ENCODE results near the gene NUDT15. TPM values are rescaled to one million over a fixed set of nuclear protein-coding genes. Genes with fewer than 3 reads are reported as not detected.
A peak's percentile ranks its signal among the peaks of the same experiment; 100 is the strongest.

NUDT15 gene
- total and polyA plus RNA-seq, 7 experiments from 2014 or later: 4.3 to 13.6 (median 8.7) TPM

DNA sequence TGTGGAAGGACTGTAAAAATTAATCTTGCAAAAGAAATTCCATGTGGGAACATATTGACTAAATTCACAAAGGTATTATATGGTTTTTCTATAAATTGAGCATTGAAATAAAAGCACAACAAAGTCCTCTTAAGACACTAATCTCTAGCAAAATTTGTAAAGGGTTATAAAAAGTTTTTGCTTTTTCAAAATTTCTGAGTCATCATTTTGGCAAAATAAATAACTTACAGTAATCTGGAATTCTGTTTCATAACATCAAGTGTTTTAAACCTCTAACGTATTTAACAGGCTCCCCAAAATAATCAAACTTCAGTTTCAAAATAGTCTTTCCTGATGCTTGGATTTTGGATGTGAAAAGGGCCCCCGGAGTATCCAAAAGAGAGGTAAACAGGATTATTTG lies 31.4 kb downstream of the NUDT15 start:
- Histone ChIP-seq H3K36me3 (ENCODE audit: control insufficient read depth in 2 of 3, insufficient read depth in 3 of 3, low read length in 3 of 3) (peaks cover 2 to 62% (median 26%) of the 10 kb centered on the region in 3 experiments), H3K27ac (ENCODE audit: low read depth, low read length) (no peak overlapping the region), H3K4me1 (ENCODE audit: control insufficient read depth in 2 of 2, insufficient read depth in 2 of 2, low read length in 2 of 2) (no peaks in the 10 kb centered on the region), H3K27me3 (ENCODE audit: control insufficient read depth in 2 of 2, insufficient read depth in 2 of 2, low read length in 2 of 2) (no peaks in the 10 kb centered on the region), H3K4me3 (ENCODE audit: low read length) (no peak overlapping the region), H3K9me3 (ENCODE audit: control insufficient read depth in 2 of 3, low read length in 3 of 3) (peaks cover 0 to 6% (median 0%) of the 10 kb centered on the region in 3 experiments)
- Mint-ChIP-seq H3K36me3 (peaks cover 15 to 87% (median 71%) of the 10 kb centered on the region in 5 donors), H3K9me3 (peaks cover 0 to 61% (median 24%) of the 10 kb centered on the region in 11 donors), H3K4me1 (peaks cover 0 to 14% (median 0%) of the 10 kb centered on the region in 7 donors), H3K27ac (no peak overlapping the region), H3K27me3 (no peaks in the 10 kb centered on the region), H3K4me3 (no peak overlapping the region)
- ChIA-PET POLR2A (interaction anchor here (1.2 kb wide), 1 partner anchor 31 kb away, joined by 4 read pairs; the partner anchor contains the start of gene NUDT15), CTCF (no interaction called here)
- ATAC-seq (no peak), DNase-seq (no peak)
- intact Hi-C loops (cut with micrococcal nuclease): no loop called here

DNA sequence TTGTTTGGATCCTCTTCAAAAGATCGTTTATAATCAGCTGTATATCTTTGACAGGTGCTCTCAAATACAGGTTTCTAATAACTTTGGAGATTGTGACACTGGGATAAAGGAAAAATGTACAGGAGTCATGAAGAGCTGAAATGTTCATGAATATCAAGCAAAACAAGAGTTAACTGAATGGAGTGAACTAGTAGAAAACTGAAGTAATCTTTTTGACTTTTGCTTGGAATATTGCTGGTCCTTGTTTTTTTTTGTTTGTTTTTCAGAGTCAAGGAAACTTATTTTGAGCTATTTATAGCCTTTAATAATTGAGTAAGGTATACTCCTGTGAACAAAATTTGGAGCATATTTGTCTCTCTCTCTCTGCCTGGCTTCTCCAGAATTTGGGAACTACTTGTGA lies 32.0 kb downstream of the NUDT15 start:
- Mint-ChIP-seq H3K4me3 (no peak overlapping the region), H3K27me3 (no peaks in the 10 kb centered on the region), H3K27ac (no peak overlapping the region), H3K4me1 (peaks cover 0 to 14% (median 0%) of the 10 kb centered on the region in 7 donors), H3K36me3 (peaks cover 15 to 92% (median 77%) of the 10 kb centered on the region in 5 donors), H3K9me3 (peaks cover 0 to 61% (median 24%) of the 10 kb centered on the region in 11 donors)
- peaks cover 6 to 68% (median 26%) of the 10 kb centered on the region in 3 experiments for H3K36me3 ChIP-seq (ENCODE audit: control insufficient read depth in 2 of 3, insufficient read depth in 3 of 3, low read length in 3 of 3)
- ChIA-PET CTCF (no interaction called here), POLR2A (interaction anchor here (1.2 kb wide), 1 partner anchor 32 kb away, joined by 4 read pairs; the partner anchor contains the start of gene NUDT15)
- no peak overlapping the region for H3K27ac ChIP-seq (ENCODE audit: low read depth, low read length)
- ATAC-seq (no peak), DNase-seq (no peak)
- H3K9me3 ChIP-seq (ENCODE audit: control insufficient read depth in 2 of 3, low read length in 3 of 3): peaks cover 0 to 6% (median 0%) of the 10 kb centered on the region in 3 experiments
- intact Hi-C loops (cut with micrococcal nuclease): no loop called here
- no peak overlapping the region for H3K4me3 ChIP-seq (ENCODE audit: low read length)
- no peaks in the 10 kb centered on the region for H3K27me3 ChIP-seq (ENCODE audit: control insufficient read depth in 2 of 2, insufficient read depth in 2 of 2, low read length in 2 of 2)
- H3K4me1 ChIP-seq (ENCODE audit: control insufficient read depth in 2 of 2, insufficient read depth in 2 of 2, low read length in 2 of 2): no peaks in the 10 kb centered on the region

DNA sequence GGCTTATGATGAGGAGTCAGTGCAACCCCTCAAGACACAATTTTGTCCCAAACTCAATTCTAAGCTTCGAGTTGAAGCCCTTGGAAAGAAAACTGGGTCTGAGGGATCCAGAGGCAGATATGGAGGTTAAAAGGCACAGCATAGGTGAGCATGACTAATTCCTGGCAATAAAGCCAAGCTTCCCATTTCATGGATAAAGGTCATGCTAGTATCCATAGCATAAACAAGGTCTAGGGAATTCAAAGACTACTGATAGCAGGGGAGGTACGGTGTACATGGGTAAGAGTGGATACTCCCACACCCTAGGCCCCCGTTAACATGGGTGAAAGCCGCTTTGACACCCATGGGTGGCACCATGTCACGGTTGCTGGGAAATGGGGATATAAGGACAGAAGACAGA lies 33.4 kb downstream of the NUDT15 start:
- H3K27ac Mint-ChIP-seq: no peak overlapping the region

DNA sequence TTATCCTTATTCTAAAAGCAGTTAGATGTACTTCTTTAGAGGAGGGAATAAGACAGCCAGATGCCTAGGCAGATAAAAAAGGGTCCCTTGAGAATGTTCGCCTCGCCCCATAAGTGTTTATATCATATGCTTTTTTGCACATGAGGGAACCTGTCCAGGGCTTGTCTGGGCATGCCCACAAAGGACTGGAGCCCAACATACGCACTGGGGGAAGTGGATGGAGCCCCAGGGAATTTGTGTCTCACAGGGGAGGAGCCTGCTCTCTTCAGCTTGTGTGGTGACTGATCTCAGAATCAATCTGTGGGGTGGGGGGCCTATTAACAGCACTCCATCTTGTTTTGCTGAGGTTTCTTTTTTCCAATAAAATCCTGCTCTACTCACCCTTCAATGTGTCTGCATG lies 34.8 kb downstream of the NUDT15 start:
- peaks cover 21 to 76% (median 27%) of the 10 kb centered on the region in 3 experiments for H3K36me3 ChIP-seq (ENCODE audit: control insufficient read depth in 2 of 3, insufficient read depth in 3 of 3, low read length in 3 of 3)
- H3K9me3 ChIP-seq (ENCODE audit: control insufficient read depth in 2 of 3, low read length in 3 of 3): peaks cover 0 to 6% (median 0%) of the 10 kb centered on the region in 3 experiments
- intact Hi-C loops (cut with micrococcal nuclease): no loop called here
- DNase-seq (no peak), ATAC-seq (no peak)
- ChIA-PET CTCF (no interaction called here), POLR2A (no interaction called here)
- H3K27me3 ChIP-seq (ENCODE audit: control insufficient read depth in 2 of 2, insufficient read depth in 2 of 2, low read length in 2 of 2): no peaks in the 10 kb centered on the region
- Mint-ChIP-seq H3K36me3 (peaks cover 15 to 98% (median 85%) of the 10 kb centered on the region in 5 donors), H3K4me1 (peaks cover 0 to 8% (median 0%) of the 10 kb centered on the region in 7 donors), H3K9me3 (peaks cover 0 to 56% (median 24%) of the 10 kb centered on the region in 11 donors), H3K4me3 (no peak overlapping the region), H3K27me3 (no peaks in the 10 kb centered on the region), H3K27ac (peak overlapping the region in 1 of 9 donors; percentile 50)
- no peak overlapping the region for H3K4me3 ChIP-seq (ENCODE audit: low read length)
- H3K27ac ChIP-seq (ENCODE audit: low read depth, low read length): no peak overlapping the region
- H3K4me1 ChIP-seq (ENCODE audit: control insufficient read depth in 2 of 2, insufficient read depth in 2 of 2, low read length in 2 of 2): no peaks in the 10 kb centered on the region

More for the DNA sequence above, 33.4 kb downstream of the NUDT15 start:
- no peak overlapping the region for H3K4me3 Mint-ChIP-seq
- Histone ChIP-seq H3K36me3 (ENCODE audit: control insufficient read depth in 2 of 3, insufficient read depth in 3 of 3, low read length in 3 of 3) (peaks cover 15 to 74% (median 26%) of the 10 kb centered on the region in 3 experiments), H3K9me3 (ENCODE audit: control insufficient read depth in 2 of 3, low read length in 3 of 3) (peaks cover 0 to 6% (median 0%) of the 10 kb centered on the region in 3 experiments), H3K27ac (ENCODE audit: low read depth, low read length) (no peak overlapping the region), H3K27me3 (ENCODE audit: control insufficient read depth in 2 of 2, insufficient read depth in 2 of 2, low read length in 2 of 2) (no peaks in the 10 kb centered on the region), H3K4me3 (ENCODE audit: low read length) (no peak overlapping the region), H3K4me1 (ENCODE audit: control insufficient read depth in 2 of 2, insufficient read depth in 2 of 2, low read length in 2 of 2) (no peaks in the 10 kb centered on the region)
- no peaks in the 10 kb centered on the region for H3K27me3 Mint-ChIP-seq
- ATAC-seq: no peak
- peaks cover 0 to 61% (median 24%) of the 10 kb centered on the region in 11 donors for H3K9me3 Mint-ChIP-seq
- no peak for DNase-seq
- CTCF ChIA-PET: interaction anchor here (0.7 kb wide), 1 partner anchor 215 kb away, joined by 3 read pairs; no protein-coding TSS in a partner anchor
- H3K36me3 Mint-ChIP-seq: peaks cover 15 to 96% (median 80%) of the 10 kb centered on the region in 5 donors
- H3K4me1 Mint-ChIP-seq: peaks cover 0 to 14% (median 0%) of the 10 kb centered on the region in 7 donors
- intact Hi-C loops (cut with micrococcal nuclease): no loop called here
- POLR2A ChIA-PET: interaction anchor here (1.1 kb wide), 1 partner anchor 26 kb away, joined by 3 read pairs; no protein-coding TSS in a partner anchor

DNA sequence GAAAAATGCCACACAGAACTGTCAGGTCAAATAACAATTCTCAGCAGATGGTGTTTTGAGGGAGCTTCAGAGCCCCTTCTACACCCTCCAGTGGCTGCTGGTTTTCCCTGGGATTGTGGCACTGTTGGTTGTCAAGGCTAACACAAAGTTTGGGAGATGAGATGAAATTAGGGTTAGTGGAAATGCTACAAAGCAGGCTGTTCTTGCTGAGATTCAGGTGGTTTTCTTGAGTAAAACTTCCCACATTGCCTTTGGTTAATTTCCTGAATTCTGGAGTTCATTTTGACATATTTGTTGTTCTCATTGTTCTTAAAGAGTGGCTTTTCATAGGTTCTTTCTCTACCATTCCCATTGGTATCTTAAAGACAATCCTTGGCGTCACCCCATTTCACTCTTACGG lies 35.3 kb downstream of the NUDT15 start:
- ATAC-seq: no peak
- Histone ChIP-seq H3K27me3 (ENCODE audit: control insufficient read depth in 2 of 2, insufficient read depth in 2 of 2, low read length in 2 of 2) (no peaks in the 10 kb centered on the region), H3K27ac (ENCODE audit: low read depth, low read length) (no peak overlapping the region), H3K4me1 (ENCODE audit: control insufficient read depth in 2 of 2, insufficient read depth in 2 of 2, low read length in 2 of 2) (no peaks in the 10 kb centered on the region), H3K4me3 (ENCODE audit: low read length) (no peak overlapping the region), H3K36me3 (ENCODE audit: control insufficient read depth in 2 of 3, insufficient read depth in 3 of 3, low read length in 3 of 3) (peaks cover 24 to 75% (median 28%) of the 10 kb centered on the region in 3 experiments), H3K9me3 (ENCODE audit: control insufficient read depth in 2 of 3, low read length in 3 of 3) (peaks cover 0 to 6% (median 0%) of the 10 kb centered on the region in 3 experiments)
- ChIA-PET CTCF (no interaction called here), POLR2A (no interaction called here)
- DNase-seq: no peak
- H3K36me3 Mint-ChIP-seq: peaks cover 15 to 95% (median 81%) of the 10 kb centered on the region in 5 donors
- peaks cover 0 to 4% (median 0%) of the 10 kb centered on the region in 7 donors for H3K4me1 Mint-ChIP-seq
- H3K27ac Mint-ChIP-seq: no peak overlapping the region
- H3K4me3 Mint-ChIP-seq: no peak overlapping the region
- intact Hi-C loops (cut with micrococcal nuclease): no loop called here
- H3K27me3 Mint-ChIP-seq: no peaks in the 10 kb centered on the region
- peaks cover 0 to 51% (median 21%) of the 10 kb centered on the region in 11 donors for H3K9me3 Mint-ChIP-seq

DNA sequence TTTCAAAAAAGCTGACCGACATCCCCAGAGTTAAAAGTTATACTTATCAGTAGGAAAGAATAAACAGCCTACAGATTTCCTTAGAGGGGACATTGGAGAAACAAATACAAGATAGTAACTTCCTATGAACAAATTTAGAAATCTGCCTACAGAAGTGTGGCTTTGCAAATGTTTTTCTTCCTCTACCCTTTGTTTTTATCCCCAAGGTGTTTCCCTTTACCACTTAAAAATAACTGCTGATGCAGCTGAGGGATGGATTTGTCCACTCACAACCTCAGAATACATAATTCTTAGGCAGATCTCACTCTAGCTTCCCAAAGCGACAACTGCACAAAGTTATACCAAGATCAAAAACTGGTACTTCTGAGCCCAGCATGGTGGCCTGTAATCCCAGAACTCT lies 36.5 kb downstream of the NUDT15 start:
- Histone ChIP-seq H3K4me1 (ENCODE audit: control insufficient read depth in 2 of 2, insufficient read depth in 2 of 2, low read length in 2 of 2) (no peaks in the 10 kb centered on the region), H3K4me3 (ENCODE audit: low read length) (no peak overlapping the region), H3K27me3 (ENCODE audit: control insufficient read depth in 2 of 2, insufficient read depth in 2 of 2, low read length in 2 of 2) (no peaks in the 10 kb centered on the region), H3K36me3 (ENCODE audit: control insufficient read depth in 2 of 3, insufficient read depth in 3 of 3, low read length in 3 of 3) (peaks cover 28 to 76% (median 32%) of the 10 kb centered on the region in 3 experiments), H3K9me3 (ENCODE audit: control insufficient read depth in 2 of 3, low read length in 3 of 3) (peaks cover 0 to 6% (median 0%) of the 10 kb centered on the region in 3 experiments), H3K27ac (ENCODE audit: low read depth, low read length) (no peak overlapping the region)
- H3K27me3 Mint-ChIP-seq: no peaks in the 10 kb centered on the region
- H3K4me1 Mint-ChIP-seq: peaks cover 0 to 9% (median 0%) of the 10 kb centered on the region in 7 donors
- CTCF ChIA-PET: no interaction called here
- H3K4me3 Mint-ChIP-seq: no peak overlapping the region
- peaks cover 9 to 95% (median 79%) of the 10 kb centered on the region in 5 donors for H3K36me3 Mint-ChIP-seq
- peaks cover 0 to 39% (median 15%) of the 10 kb centered on the region in 11 donors for H3K9me3 Mint-ChIP-seq
- DNase-seq (no peak), ATAC-seq (no peak)
- intact Hi-C loops (cut with micrococcal nuclease): no loop called here
- H3K27ac Mint-ChIP-seq: no peak overlapping the region
- POLR2A ChIA-PET: no interaction called here
